Body of pancreas (tissue), 4 donors: ENCODE measurements around the gene ZNF200. TPM values are rescaled to one million over a fixed set of nuclear protein-coding genes. Genes with fewer than 3 reads are reported as not detected.

ENCODE experiments used
- ATAC-seq: fragments of 150-250 bp; one replicate; pipeline ENCODE4 v1.9.1; 2016
- DNase-seq, 4 donors: peaks; one replicate each; pipeline ENCODE4 v3.0.0-alpha.2; 2019
- H3K27ac ChIP-seq, 4 donors: fragments of 200-600 bp; sonication (generic); 1 replicate in 3 of 4; 2 replicates in 1 of 4; pipeline versions ENCODE4 v1.5.1 to v1.6.1; 2016 to 2019; ENCODE audit warnings: mild to moderate bottlenecking in 1 of 4, mixed read lengths in 1 of 4, moderate library complexity in 1 of 4
- H3K27me3 ChIP-seq, 2 donors: fragments of 200-600 bp; sonication (generic); one replicate each; pipeline ENCODE4 v1.6.0; 2016; ENCODE audit warnings: mild to moderate bottlenecking in 1 of 2
- H3K36me3 ChIP-seq, 2 donors: fragments of 200-600 bp; sonication (generic); replicated peaks in 1 of 2; 2 replicates each; pipeline ENCODE4 v1.5.1; 2016; ENCODE audit warnings: low read depth in 2 of 2; ENCODE audit not compliant: insufficient read depth in 1 of 2
- H3K4me1 ChIP-seq: fragments of 200-600 bp; sonication (generic); one replicate; pipeline ENCODE4 v1.6.0; 2016
- H3K4me3 ChIP-seq, 2 donors: fragments of 200-600 bp; sonication (generic); 1 replicate in 1 of 2; 2 replicates in 1 of 2; pipeline ENCODE4 v1.5.1; 2016 to 2019
- H3K9me3 ChIP-seq, 3 donors: fragments of 200-600 bp; sonication (generic); 1 replicate in 2 of 3; 2 replicates in 1 of 3; pipeline ENCODE4 v1.5.1; 2016
- CTCF ChIP-seq, 7 experiments: fragments of 450-650 bp in 4 of 7; fragments of 200-600 bp in 3 of 7; sonication (generic) in 3 of 7; IDR thresholded peaks; one replicate each; pipeline ENCODE4 v1.5.1; 2016 to 2019; ENCODE audit warnings: antibody characterized with exemption in 7 of 7
- POLR2A ChIP-seq, 3 donors: fragments of 450-650 bp; IDR thresholded peaks; one replicate each; pipeline ENCODE4 v1.6.1; 2016; ENCODE audit warnings: antibody characterized with exemption in 3 of 3, mild to moderate bottlenecking in 2 of 3
- WGBS, 2 donors: methylation state at CpG; one replicate each; pipeline ENCODE4 v1.1.5; 2017; 5-methylcytosine and 5-hydroxymethylcytosine counted together
- intact Hi-C: fragments of 100-400 bp; cut with DNase I; formaldehyde crosslinking; loops from one replicate; pipeline ENCODE4 v1.15.1; 2023
- total RNA-seq, 2 donors: library from RNA; depleted of rRNA; stranded (reverse); fragments of >200 nt; gene quantifications; one replicate each; pipeline ENCODE4 v1.1.0, GENCODE V29; 2016

The ZNF200 gene
- total RNA-seq, 2 donors from 2014 or later: 2.0 to 7.0 TPM

- no peak for DNase-seq
- H3K4me3 ChIP-seq: no peak overlapping the region
- H3K27me3 ChIP-seq: no peaks in the 10 kb centered on the region
- peaks cover 10% of the 10 kb centered on the region for H3K4me1 ChIP-seq
- intact Hi-C loops: no loop called here
- WGBS, 2 donors: 38 to 75% methylated on average over 1 of the region's 1 CpG
- H3K27ac ChIP-seq: no peak overlapping the region
- TF ChIP-seq CTCF (IDR thresholded peaks at IDR 0.05) (no peak), POLR2A (IDR thresholded peaks at IDR 0.05) (no peak)
- no peaks in the 10 kb centered on the region for H3K9me3 ChIP-seq
- no peaks in the 10 kb centered on the region for H3K36me3 ChIP-seq
- ATAC-seq: no peak
Observed at GRCh38 chr16:3268294-3268693, 33.3 kb upstream of the ZNF200 start.

GRCh38 chr16:3266873-3267537, 32.0 kb upstream of the ZNF200 start:
- TF ChIP-seq CTCF (IDR thresholded peaks at IDR 0.05) (peak in 5 of 7 experiments; percentile 21 to 38 (median 32)), POLR2A (IDR thresholded peaks at IDR 0.05) (no peak)
- Histone ChIP-seq H3K4me1 (peaks cover 14% of the 10 kb centered on the region), H3K36me3 (no peaks in the 10 kb centered on the region), H3K4me3 (no peak overlapping the region), H3K27me3 (no peaks in the 10 kb centered on the region), H3K9me3 (no peaks in the 10 kb centered on the region), H3K27ac (no peak overlapping the region)
- DNase-seq (peak in 1 of 4 donors; percentile 21), ATAC-seq (no peak)
- WGBS, 2 donors: 60 to 76% methylated on average over 5 of the region's 5 CpGs
- intact Hi-C loops: no loop called here

GRCh38 chr16:3264137-3265036, 29.4 kb upstream of the ZNF200 start:
- Histone ChIP-seq H3K9me3 (no peaks in the 10 kb centered on the region), H3K27ac (peak overlapping the region; percentile 76 to 98 (median 92)), H3K4me1 (peaks cover 14% of the 10 kb centered on the region), H3K4me3 (peak overlapping the region; percentile 70 to 91), H3K27me3 (no peaks in the 10 kb centered on the region), H3K36me3 (no peaks in the 10 kb centered on the region)
- 1 to 4% methylated on average over 37 to 76 of the region's 77 CpGs for WGBS, 2 donors
- TF ChIP-seq CTCF (IDR thresholded peaks at IDR 0.05) (peak in 5 of 7 experiments; percentile 8 to 56 (median 38)), POLR2A (IDR thresholded peaks at IDR 0.05) (peak; percentile 39 to 89 (median 78))
- peak; percentile 92 for ATAC-seq
- DNase-seq: peak; percentile 90 to 96 (median 92)
- intact Hi-C loops: no loop called here

GRCh38 chr16:3262517-3262916, 27.6 kb upstream of the ZNF200 start:
- DNase-seq (no peak), ATAC-seq (no peak)
- peaks cover 14% of the 10 kb centered on the region for H3K4me1 ChIP-seq
- H3K4me3 ChIP-seq: no peak overlapping the region
- no peaks in the 10 kb centered on the region for H3K9me3 ChIP-seq
- H3K36me3 ChIP-seq: no peaks in the 10 kb centered on the region
- no peak for TF ChIP-seq CTCF (IDR thresholded peaks at IDR 0.05)
- TF ChIP-seq POLR2A (IDR thresholded peaks at IDR 0.05): no peak
- intact Hi-C loops: no loop called here
- no peak overlapping the region for H3K27ac ChIP-seq
- H3K27me3 ChIP-seq: no peaks in the 10 kb centered on the region
- WGBS, 2 donors: 87 to 98% methylated on average over 2 to 4 of the region's 4 CpGs
